IPS-18c (cell line): Measurements from ENCODE around the gene KTI12.
"Not testable (repeated sequence)": the region's sequence is repeated elsewhere in the genome, so short reads cannot be mapped to it uniquely, and the experiment has no call there.

Source experiments
- H3K4me3 ChIP-seq: 2 replicates; pipeline ENCODE4 v1.7.0; 2013; ENCODE audit warnings: low read depth, mild to moderate bottlenecking, low read length, moderate library complexity; ENCODE audit not compliant: insufficient read depth
- H3K9me3 ChIP-seq: one replicate; pipeline ENCODE4 v1.6.1; 2013; ENCODE audit warnings: mild to moderate bottlenecking, low read length, moderate library complexity; ENCODE audit not compliant: control insufficient read depth, insufficient read depth

Gene KTI12, protein sequence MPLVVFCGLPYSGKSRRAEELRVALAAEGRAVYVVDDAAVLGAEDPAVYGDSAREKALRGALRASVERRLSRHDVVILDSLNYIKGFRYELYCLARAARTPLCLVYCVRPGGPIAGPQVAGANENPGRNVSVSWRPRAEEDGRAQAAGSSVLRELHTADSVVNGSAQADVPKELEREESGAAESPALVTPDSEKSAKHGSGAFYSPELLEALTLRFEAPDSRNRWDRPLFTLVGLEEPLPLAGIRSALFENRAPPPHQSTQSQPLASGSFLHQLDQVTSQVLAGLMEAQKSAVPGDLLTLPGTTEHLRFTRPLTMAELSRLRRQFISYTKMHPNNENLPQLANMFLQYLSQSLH

DNA sequence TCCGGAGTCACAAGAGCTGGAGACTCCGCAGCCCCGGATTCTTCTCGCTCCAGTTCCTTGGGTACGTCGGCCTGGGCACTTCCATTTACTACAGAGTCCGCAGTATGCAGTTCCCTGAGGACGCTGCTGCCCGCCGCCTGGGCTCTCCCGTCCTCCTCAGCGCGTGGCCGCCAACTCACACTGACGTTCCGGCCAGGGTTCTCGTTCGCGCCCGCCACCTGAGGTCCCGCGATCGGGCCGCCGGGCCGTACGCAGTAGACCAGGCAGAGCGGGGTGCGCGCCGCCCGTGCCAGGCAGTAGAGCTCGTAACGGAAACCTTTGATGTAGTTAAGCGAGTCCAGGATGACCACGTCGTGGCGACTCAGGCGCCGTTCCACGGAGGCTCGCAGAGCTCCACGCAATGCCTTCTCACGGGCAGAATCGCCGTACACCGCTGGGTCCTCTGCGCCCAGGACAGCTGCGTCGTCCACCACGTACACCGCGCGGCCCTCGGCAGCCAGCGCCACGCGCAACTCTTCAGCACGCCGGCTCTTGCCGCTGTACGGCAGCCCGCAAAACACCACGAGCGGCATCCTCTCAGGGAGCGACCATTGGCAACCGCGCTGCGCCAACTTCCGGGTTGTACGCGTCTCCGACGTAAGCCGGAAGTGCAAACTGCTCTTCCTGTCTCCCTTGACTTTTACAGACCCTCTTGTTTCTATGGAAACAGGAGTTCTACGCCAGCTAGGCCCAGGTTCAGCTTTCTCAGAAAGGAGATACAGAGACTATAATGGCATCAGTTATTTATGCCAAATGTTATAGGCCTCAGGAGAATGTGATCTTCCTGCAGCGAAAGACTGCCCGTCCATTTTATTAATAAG lies at the start of gene KTI12:
Gene KTI12, minus strand, starts transcription at position 621 of the 860 bp plus-strand sequence. Its CDS starts 49 bp downstream, at position 572.
- H3K4me3 ChIP-seq: peak within 1 kb of the TSS; percentile 100
- H3K9me3 ChIP-seq: peaks cover 2% of the 10 kb centered on the region

DNA sequence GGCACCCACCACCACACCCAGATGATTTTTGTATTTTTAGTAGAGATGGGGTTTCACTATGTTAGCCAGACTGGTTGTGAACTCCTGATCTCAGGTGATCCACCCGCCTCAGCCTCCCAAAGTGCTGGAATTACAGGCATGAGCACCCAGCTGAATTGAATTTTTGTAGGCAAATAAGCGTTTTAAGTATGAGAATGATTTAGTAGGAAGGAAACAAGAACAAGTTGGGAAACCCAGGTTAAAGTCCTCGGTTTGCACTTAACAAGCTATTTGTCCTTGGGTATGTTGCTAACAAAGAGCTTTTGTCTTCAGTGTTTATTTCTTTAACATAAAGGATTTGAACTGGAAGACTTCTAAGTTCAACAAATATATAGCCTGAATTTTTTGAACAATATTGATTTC lies 46.4 kb upstream of the KTI12 start:
- Histone ChIP-seq H3K4me3 (no peak overlapping the region), H3K9me3 (no peaks in the 10 kb centered on the region)

DNA sequence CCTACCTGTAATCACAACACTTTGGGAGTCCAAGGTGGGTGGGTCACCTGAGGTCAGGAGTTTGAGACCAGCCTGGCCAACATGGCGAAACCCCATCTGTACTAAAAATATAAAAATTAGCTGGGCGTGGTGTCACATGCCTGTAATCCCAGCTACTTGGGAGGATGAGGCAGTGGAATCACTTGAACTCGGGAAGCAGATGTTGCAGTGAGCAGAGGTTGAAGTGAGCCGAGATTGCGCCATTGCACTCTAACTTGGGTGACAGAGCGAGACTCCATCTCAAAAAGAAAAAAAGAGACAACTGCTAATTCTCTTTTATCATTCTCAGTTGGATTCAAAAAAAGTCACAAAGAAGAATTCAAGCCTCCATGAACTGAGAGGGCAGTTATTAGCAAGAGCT lies 43.7 kb upstream of the KTI12 start:
- not testable (repeated sequence) for H3K4me3 ChIP-seq, H3K9me3 ChIP-seq

DNA sequence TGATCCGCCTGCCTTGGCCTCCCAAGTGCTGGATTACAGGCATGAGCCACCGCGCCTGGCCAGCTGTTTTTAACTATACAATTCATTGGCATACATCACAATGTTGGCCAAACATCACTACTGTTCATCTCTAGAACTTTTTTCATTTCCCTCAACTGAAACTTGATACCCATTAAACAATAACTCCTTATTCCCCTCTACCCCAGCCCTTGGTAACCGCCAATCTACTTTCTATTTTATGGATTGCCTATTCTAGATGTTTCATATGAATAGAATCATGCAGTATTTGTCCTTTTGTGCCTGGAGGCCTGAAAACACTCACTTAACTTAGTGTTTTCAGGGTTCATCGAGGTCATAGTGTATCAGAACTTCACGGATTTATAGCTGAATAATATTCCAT lies 38.7 kb upstream of the KTI12 start:
- no peaks in the 10 kb centered on the region for H3K9me3 ChIP-seq
- no peak overlapping the region for H3K4me3 ChIP-seq

DNA sequence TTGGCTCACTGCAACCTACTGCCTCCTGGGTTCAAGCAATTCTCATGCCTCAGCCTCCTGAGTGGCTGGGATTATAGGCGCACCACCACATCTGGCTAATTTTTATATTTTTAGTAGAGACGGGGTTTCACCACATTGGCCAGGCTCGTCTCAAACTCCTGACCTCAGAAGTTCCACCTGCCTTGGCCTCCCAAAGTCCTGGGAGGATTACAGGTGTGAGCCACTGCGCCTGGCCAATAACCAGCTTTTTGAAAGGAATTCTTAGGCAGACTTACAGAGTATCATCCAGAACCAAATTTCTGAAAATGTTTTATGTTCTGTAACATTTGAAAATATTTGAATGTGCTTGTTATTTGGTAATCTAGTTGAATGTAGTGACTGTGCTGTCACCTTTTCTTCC lies 37.1 kb upstream of the KTI12 start:
- no peak overlapping the region for H3K4me3 ChIP-seq
- no peaks in the 10 kb centered on the region for H3K9me3 ChIP-seq

DNA sequence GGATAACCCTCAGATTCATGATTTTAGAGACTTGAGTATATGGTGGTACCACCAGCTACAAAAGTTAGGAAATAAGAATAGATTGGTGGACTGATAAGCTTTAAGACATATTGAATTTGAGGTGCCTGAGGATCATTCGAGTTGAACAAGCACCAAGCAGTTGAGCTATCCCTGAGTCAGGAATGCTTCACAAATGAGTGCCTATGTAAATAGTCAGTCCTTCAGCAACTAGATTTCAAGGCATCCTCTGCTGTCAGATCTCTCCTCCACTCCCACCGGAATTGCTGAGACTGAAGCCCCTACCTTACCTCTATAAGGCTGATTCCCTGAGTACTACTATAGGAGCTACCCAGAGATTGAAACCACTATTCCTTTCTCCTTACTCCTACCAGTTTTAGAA lies 29.6 kb upstream of the KTI12 start:
- no peaks in the 10 kb centered on the region for H3K9me3 ChIP-seq
- H3K4me3 ChIP-seq: no peak overlapping the region

DNA sequence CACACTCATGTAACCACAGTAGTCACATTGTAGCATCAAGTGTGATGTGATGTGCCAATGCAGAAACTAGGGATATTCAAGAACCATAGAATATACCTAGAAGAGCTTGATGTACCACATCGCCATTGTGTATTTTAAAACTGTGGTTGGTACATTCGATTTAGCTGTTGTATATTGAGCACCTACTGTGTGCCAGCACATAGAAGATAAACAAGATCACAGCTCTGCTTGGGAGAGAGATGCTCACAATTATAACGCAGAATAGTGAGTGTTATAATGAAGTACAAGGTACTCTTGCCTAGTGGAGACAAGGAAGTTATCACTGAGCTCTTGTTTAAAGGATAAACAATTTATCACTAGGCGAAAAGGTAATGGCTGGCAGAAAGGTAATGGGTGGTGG lies 27.2 kb upstream of the KTI12 start:
- H3K9me3 ChIP-seq: no peaks in the 10 kb centered on the region
- H3K4me3 ChIP-seq: no peak overlapping the region

DNA sequence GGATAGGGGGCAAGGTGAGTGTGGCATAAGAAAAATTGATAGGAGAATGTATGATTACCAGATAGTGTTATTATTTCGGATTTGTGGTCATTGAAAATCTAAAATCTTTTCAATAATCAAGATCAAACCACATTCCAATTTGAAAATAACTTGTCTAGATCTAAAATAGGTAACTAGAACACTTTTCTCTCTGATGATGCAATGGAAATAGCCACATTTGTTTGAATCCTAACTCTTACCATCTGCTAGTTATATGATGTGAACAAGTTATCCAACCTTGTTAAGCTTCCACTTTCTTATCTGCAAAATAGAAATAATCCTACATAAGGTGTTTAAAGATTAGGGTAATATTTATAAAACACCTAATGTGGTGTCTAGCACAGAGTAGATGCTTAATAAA lies 26.3 kb upstream of the KTI12 start:
- no peak overlapping the region for H3K4me3 ChIP-seq

DNA sequence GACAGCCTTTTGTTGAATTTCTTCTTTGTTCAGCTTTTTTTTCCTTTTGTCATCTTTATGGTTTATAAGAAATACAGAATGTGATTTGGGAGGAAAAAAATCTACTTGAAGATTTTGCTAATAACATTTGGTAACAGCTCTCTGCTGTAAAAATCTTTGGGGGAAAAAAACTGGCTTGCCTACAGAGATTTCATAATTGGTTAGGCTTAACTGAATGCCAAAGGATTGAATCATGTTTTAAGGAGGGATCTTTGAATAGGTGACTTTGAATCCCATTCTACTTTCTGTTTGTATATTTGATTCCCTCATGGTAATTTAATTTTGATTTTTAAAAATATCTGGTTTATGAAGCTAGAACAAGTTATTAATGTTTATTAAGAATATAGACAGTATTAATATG lies 25.7 kb upstream of the KTI12 start:
- Histone ChIP-seq H3K4me3 (no peak overlapping the region), H3K9me3 (no peaks in the 10 kb centered on the region)

More for the DNA sequence above, 26.3 kb upstream of the KTI12 start:
- H3K9me3 ChIP-seq: no peaks in the 10 kb centered on the region

DNA sequence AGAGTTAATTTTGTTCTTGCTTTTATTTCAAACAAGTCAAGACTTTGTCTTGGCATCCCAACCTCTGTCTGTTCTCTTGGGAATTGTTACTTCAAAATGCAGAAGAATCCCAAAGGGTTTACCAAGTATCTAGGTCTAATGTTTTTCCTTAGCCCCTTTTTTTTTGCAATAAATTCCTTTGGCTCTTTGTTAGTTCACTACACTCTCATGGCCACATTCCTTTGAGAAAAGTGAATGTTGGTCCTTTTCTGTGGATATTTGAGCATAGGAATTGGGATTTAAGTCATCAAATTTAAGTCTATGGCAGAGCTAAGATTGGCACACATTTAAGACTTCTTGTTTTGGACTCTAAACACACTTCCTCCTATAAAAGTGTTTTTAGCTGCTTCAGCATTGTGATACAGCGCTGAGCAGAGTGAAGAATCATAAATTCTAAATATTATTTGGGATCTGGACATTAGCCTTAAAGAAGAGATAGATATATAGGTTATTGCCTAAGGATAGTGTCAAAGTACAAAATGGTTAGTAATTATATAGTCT lies 24.3 kb upstream of the KTI12 start:
- no peaks in the 10 kb centered on the region for H3K9me3 ChIP-seq
- H3K4me3 ChIP-seq: no peak overlapping the region; the same call in 1 of the 2 replicates

DNA sequence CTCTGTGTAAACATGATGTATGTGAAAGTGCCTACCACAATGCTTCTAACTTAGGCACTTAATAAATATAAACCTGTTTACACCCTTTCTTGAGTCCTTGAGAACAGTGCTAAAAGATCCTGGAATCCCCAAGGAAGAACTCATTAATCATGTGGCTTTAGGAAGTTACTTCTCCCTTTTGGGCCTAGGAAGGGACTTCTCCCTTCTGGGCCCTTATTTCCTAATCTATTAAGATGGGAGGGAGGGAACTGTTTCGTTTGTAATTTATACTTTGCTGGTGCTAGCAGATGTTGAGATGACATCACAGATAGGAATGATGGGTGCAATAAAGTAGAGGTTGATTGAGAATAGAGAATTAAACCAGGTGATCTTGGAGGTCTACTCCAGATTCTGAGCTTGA lies 23.6 kb upstream of the KTI12 start:
- H3K4me3 ChIP-seq: peak overlapping the region; percentile 98
- H3K9me3 ChIP-seq: no peaks in the 10 kb centered on the region

DNA sequence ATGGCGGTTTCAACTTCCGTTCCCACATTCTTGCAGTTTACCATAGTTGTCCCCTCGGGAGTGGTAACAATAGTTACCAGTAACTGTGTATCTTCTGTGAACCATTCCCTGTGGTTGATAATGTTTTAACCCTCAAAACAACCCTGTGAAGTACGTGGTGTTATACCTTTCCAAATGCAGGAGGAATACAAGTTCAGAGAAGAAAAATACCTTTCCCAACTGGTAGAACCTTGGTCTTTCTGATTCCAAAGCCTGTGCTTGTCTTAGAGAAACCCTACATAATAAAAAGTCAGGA lies 23.3 kb upstream of the KTI12 start:
- Histone ChIP-seq H3K4me3 (peak overlapping the region; percentile 98), H3K9me3 (no peaks in the 10 kb centered on the region)

DNA sequence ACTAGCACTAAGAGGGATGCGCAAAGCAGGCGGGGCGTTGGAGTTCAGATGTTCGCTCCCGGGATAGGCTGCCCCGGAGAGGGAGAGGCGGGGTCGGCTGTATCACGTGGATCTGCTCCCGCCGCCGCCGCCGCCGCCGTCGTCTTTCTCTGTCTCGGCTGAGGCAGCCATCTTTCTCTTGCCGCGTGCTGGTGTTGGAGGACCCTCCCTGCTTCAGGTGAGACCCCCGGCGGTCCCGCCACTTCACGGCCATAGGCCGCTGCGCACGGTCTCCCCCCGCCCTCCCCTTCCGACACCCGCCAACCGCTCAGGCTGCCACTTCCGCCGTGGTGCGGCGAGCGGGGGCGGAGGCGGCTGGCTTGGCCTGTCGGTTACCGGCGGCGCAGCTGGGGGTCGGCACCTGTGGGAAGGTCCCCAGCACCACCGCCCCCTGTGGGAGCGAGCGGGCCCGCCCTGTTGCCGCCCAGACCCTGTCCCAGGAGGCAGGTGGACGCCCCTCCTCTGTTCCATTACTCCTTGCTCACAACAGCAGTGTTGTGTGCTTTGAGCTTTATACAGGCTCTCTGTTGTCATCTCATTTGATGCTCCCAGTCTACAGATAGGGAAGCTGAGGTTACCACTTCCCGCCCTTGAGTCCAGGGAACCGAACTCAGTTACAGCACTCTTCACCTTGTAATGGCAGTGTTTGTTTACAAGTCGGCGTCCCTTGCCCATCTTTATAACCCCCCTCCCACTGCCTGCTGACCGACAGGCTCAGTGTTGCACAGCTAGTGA lies 22.7 kb upstream of the KTI12 start, which contains the start of gene BTF3L4:
Gene BTF3L4, plus strand, starts transcription at position 133 of the 774 bp plus-strand sequence. CDS start 3,553 bp downstream, outside the sequence.
- no peaks in the 10 kb centered on the region for H3K9me3 ChIP-seq
- peak within 1 kb of the TSS; percentile 98 for H3K4me3 ChIP-seq

DNA sequence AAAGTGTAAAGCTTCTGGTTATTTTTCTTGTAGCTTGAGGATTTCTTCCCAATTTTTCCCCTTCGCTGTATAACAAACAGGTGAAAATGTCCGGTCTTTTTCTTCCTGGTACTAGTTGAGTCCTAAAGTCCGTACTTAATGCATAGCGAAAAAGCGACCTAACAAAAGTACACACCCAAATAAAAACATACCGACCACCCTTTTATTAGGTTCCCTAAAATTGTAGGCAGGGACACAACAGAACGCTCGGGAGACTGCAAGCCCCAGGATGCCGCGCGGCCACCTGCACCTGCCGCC lies 22.2 kb upstream of the KTI12 start:
- Histone ChIP-seq H3K9me3 (no peaks in the 10 kb centered on the region), H3K4me3 (peak overlapping the region; percentile 98)

DNA sequence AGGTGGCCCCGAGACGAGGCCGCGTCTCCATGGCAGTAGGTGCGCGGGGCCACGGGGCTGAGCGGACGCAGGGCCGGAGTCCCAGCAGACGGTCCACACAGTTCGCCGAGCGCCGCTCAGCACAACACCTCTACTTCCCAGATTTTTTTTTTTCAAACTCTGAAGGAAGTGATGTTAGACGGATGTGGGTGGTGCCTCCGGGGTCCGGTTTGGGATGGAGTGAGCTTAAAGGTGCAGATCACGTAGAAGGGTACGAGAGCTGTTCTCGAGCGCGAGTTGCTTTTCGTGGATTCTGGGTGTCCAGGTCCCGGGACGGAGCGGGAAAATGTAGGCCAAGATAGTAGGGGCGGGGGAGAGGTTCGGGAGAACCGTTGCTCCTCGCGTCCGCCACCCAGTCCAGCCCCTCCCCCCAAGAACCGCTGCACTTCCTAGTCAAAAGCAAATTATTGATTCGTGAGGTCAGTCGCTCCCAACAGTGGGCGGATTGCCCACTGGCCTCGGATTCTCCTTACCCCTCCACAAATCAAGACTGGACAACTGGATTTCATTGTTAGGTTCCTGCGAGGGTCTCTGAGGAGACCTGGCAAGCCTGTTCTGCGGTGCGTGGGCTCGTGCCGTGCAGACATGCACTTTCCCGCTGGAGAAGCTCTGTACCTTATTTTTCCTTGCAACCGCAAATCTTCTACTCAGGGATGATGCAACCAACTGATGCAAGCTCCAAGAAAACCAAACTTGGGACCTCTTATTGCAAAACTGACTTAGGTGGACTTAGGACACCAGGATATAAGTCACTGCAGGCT lies 21.7 kb upstream of the KTI12 start, which contains the start of gene TXNDC12:
Gene TXNDC12, minus strand, starts transcription at position 126 of the 800 bp plus-strand sequence. Its CDS starts 95 bp downstream, at position 31.
- Histone ChIP-seq H3K4me3 (peak within 1 kb of the TSS; percentile 98), H3K9me3 (no peaks in the 10 kb centered on the region)

DNA sequence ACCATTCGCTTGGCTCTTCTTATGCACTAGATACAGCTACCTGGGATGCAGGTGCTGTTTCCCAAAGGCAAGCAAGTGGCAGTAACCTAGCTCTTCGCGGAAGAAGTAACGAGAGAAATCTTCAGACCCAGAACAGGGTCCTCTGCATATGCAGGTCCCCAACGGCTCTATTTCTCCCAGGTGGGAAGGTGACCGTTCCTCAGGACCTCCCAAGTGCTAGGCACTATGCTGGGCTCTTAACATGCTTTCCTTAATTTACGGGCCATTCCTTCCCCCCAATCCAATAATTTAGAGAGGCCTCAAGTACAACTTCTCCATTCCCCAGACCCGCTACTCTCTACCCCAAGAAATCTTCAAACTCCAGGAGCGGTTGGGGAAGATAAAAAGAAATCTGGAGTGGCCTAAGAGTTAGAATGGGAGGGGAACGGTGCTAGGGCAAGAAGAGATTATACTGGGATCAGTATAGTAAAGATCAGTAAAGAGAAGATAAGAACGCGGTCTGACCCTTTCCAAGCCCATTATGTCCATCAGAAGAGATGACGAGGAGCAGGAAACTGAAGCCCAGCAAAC lies 21.0 kb upstream of the KTI12 start:
- peak overlapping the region; percentile 98 for H3K4me3 ChIP-seq
- H3K9me3 ChIP-seq: no peaks in the 10 kb centered on the region
